ENCODE results near the gene ERICH4. TPM values are rescaled to one million over a fixed set of nuclear protein-coding genes. Genes with fewer than 3 reads are reported as not detected.
"Not testable (repeated sequence)": the region's sequence is repeated elsewhere in the genome, so short reads cannot be mapped to it uniquely, and the experiment has no call there.

Gene ERICH4
- total RNA-seq, 1 experiment from 2014 or later = not detected

- no peaks in the 10 kb centered on the region for H3K9me3 ChIP-seq (ENCODE audit: control insufficient read depth in 1 of 2, insufficient read depth in 1 of 2, low read depth in 1 of 2, low read length in 2 of 2)
- H3K9me2 ChIP-seq (ENCODE audit: insufficient read depth) = no peaks in the 10 kb centered on the region
- CTCF ChIA-PET = no interaction called here
- H4K20me1 ChIP-seq (ENCODE audit: insufficient read depth) = no peaks in the 10 kb centered on the region
- RAD21 ChIA-PET (ENCODE audit: low non-redundant PET in 1 of 2, low total read pairs in 2 of 2, uncharacterized antibody in 2 of 2, unreplicated experiment in 2 of 2) = no interaction called here
- no peaks in the 10 kb centered on the region for H3K79me2 ChIP-seq (ENCODE audit: insufficient read depth, low read length)
- DNase-seq (ENCODE audit: low read depth, low spot score) = no peak
- H3K9ac ChIP-seq (ENCODE audit: low read length) = no peak overlapping the region
- no peak for ATAC-seq
- H3K4me2 ChIP-seq (ENCODE audit: low read length) = no peak overlapping the region
- no peak overlapping the region for H2AFZ ChIP-seq (ENCODE audit: low read depth, low read length, poor library complexity, severe bottlenecking)
- POLR2A ChIA-PET = no interaction called here
- no peaks in the 10 kb centered on the region for H3K27me3 ChIP-seq (ENCODE audit: insufficient read depth, low read length)
- intact Hi-C loops (cut with micrococcal nuclease) = no loop called here
- BruUV-seq (replicated peaks) = no TSS peak
- H3K4me1 ChIP-seq (ENCODE audit: control insufficient read depth in 1 of 2, insufficient read depth in 2 of 2, low read length in 2 of 2) = peaks cover 11 to 13% of the 10 kb centered on the region in 2 experiments; a peak in 3 of 4 replicates
- no peak for TF ChIP-seq ZNF274 (IDR thresholded peaks at IDR 0.05; ENCODE audit: low read depth, low read length)
- no peak overlapping the region for H3K4me3 ChIP-seq (replicated peaks in 1 of 2; ENCODE audit: low read depth in 1 of 2, low read length in 2 of 2)
- H3K27ac ChIP-seq (ENCODE audit: low read depth, low read length) = no peak overlapping the region
- 0 out of 4 replicates have a peak, but pooled peaks cover 0 to 3% of the 10 kb centered on the region in 2 experiments for H3K36me3 ChIP-seq (ENCODE audit: control insufficient read depth in 1 of 2, insufficient read depth in 2 of 2, low read length in 2 of 2)
Measured at GRCh38 chr19:41407271-41407670, 35.7 kb upstream of the ERICH4 start.

- no peaks in the 10 kb centered on the region for H3K9me2 ChIP-seq (ENCODE audit: insufficient read depth)
- no peaks in the 10 kb centered on the region for H4K20me1 ChIP-seq (ENCODE audit: insufficient read depth)
- ChIA-PET POLR2A (no interaction called here), RAD21 (ENCODE audit: low non-redundant PET in 1 of 2, low total read pairs in 2 of 2, uncharacterized antibody in 2 of 2, unreplicated experiment in 2 of 2) (no interaction called here), CTCF (interaction anchor here (1.6 kb wide), 1 partner anchor 162 kb away, joined by 3 read pairs; no protein-coding TSS in a partner anchor)
- no peak for ATAC-seq
- no peak for TF ChIP-seq ZBTB33 (IDR thresholded peaks at IDR 0.05; ENCODE audit: extremely low read depth, insufficient replicate concordance, low read length)
- TF ChIP-seq CEBPB (IDR thresholded peaks at IDR 0.05; ENCODE audit: low read depth) = no peak
- no peak for TF ChIP-seq ZNF274 (IDR thresholded peaks at IDR 0.05; ENCODE audit: low read depth, low read length)
- no peak for TF ChIP-seq ATF3 (IDR thresholded peaks at IDR 0.05)
- no peak for TF ChIP-seq EGR1 (IDR thresholded peaks at IDR 0.05; ENCODE audit: low read depth)
- TF ChIP-seq TCF7L2 (IDR thresholded peaks at IDR 0.05; ENCODE audit: borderline replicate concordance, extremely low read depth, insufficient read depth, insufficient read length) = no peak
- no peak for TF ChIP-seq JUND (IDR thresholded peaks at IDR 0.05)
- H3K79me2 ChIP-seq (ENCODE audit: insufficient read depth, low read length) = no peaks in the 10 kb centered on the region
- no peak overlapping the region for H3K9ac ChIP-seq (ENCODE audit: low read length)
- intact Hi-C loops (cut with micrococcal nuclease) = no loop called here
- H2AFZ ChIP-seq (ENCODE audit: low read depth, low read length, poor library complexity, severe bottlenecking) = no peak overlapping the region
- H3K9me3 ChIP-seq (ENCODE audit: control insufficient read depth in 1 of 2, insufficient read depth in 1 of 2, low read depth in 1 of 2, low read length in 2 of 2) = no peaks in the 10 kb centered on the region
- no peak overlapping the region for H3K27ac ChIP-seq (ENCODE audit: low read depth, low read length)
- DNase-seq (ENCODE audit: low read depth, low spot score) = no peak
- BruUV-seq (replicated peaks) = no TSS peak
- H3K4me3 ChIP-seq (replicated peaks in 1 of 2; ENCODE audit: low read depth in 1 of 2, low read length in 2 of 2) = no peak overlapping the region
- no peaks in the 10 kb centered on the region for H3K27me3 ChIP-seq (ENCODE audit: insufficient read depth, low read length)
- H3K4me1 ChIP-seq (ENCODE audit: control insufficient read depth in 1 of 2, insufficient read depth in 2 of 2, low read length in 2 of 2) = peaks cover 11 to 13% of the 10 kb centered on the region in 2 experiments; a peak in 3 of 4 replicates
- no peak overlapping the region for H3K4me2 ChIP-seq (ENCODE audit: low read length)
- H3K36me3 ChIP-seq (ENCODE audit: control insufficient read depth in 1 of 2, insufficient read depth in 2 of 2, low read length in 2 of 2) = 0 out of 4 replicates have a peak, but pooled peaks cover 3% of the 10 kb centered on the region in 2 experiments
Measured at GRCh38 chr19:41408256-41408655, 34.7 kb upstream of the ERICH4 start.

GRCh38 chr19:41408846-41409245, 34.1 kb upstream of the ERICH4 start:
- RAD21 ChIA-PET (ENCODE audit: low non-redundant PET in 1 of 2, low total read pairs in 2 of 2, uncharacterized antibody in 2 of 2, unreplicated experiment in 2 of 2); POLR2A ChIA-PET: not testable (repeated sequence)

More at GRCh38 chr19:41408846-41409245, 34.1 kb upstream of the ERICH4 start:
- H3K4me1 ChIP-seq (ENCODE audit: control insufficient read depth in 1 of 2, insufficient read depth in 2 of 2, low read length in 2 of 2) = peaks cover 11 to 13% of the 10 kb centered on the region in 2 experiments; a peak in 3 of 4 replicates
- H3K27ac ChIP-seq (ENCODE audit: low read depth, low read length); H3K9ac ChIP-seq (ENCODE audit: low read length); H3K36me3 ChIP-seq (ENCODE audit: control insufficient read depth in 1 of 2, insufficient read depth in 2 of 2, low read length in 2 of 2); H3K79me2 ChIP-seq (ENCODE audit: insufficient read depth, low read length); H3K9me3 ChIP-seq (ENCODE audit: control insufficient read depth in 1 of 2, insufficient read depth in 1 of 2, low read depth in 1 of 2, low read length in 2 of 2); H3K4me3 ChIP-seq (replicated peaks in 1 of 2; ENCODE audit: low read depth in 1 of 2, low read length in 2 of 2); H3K27me3 ChIP-seq (ENCODE audit: insufficient read depth, low read length); BruUV-seq (replicated peaks); H4K20me1 ChIP-seq (ENCODE audit: insufficient read depth); intact Hi-C loops (cut with micrococcal nuclease); ATAC-seq; H3K9me2 ChIP-seq (ENCODE audit: insufficient read depth); DNase-seq (ENCODE audit: low read depth, low spot score); H2AFZ ChIP-seq (ENCODE audit: low read depth, low read length, poor library complexity, severe bottlenecking): not testable (repeated sequence)
- CTCF ChIA-PET = interaction anchor here (1.6 kb wide), 1 partner anchor 162 kb away, joined by 3 read pairs; no protein-coding TSS in a partner anchor
- H3K4me2 ChIP-seq (ENCODE audit: low read length) = peak overlapping the region; percentile 51

Data from HCT116 (cell line).